NCI-H2227 treated with DMSO at 0.1 percent for 48 hours (cell line): ENCODE results near the gene UPK1B.
"Not testable (repeated sequence)": the region's sequence is repeated elsewhere in the genome, so short reads cannot be mapped to it uniquely, and the experiment has no call there.

Experiments
- DNase-seq: peaks from one replicate; lab custom pipeline; 2025; lab: John Stamatoyannopoulos, UW

Gene UPK1B

GRCh38 chr3:119225121-119225520 is 51.7 kb downstream of the UPK1B start:
- DNase-seq: no peak

GRCh38 chr3:119227070-119227850 is 53.9 kb downstream of the UPK1B start:
- DNase-seq: no peak

- no peak for DNase-seq
These were observed 55.2 kb downstream of the UPK1B start for GRCh38 chr3:119228373-119229145.

- DNase-seq: no peak
These were observed 55.8 kb downstream of the UPK1B start for GRCh38 chr3:119229190-119229589.

- no peak for DNase-seq
These were observed 56.7 kb downstream of the UPK1B start for GRCh38 chr3:119230071-119230470.

- DNase-seq: no peak
These were observed 57.3 kb downstream of the UPK1B start for GRCh38 chr3:119230745-119231144.

GRCh38 chr3:119234610-119235009 is 61.2 kb downstream of the UPK1B start:
- DNase-seq: no peak

GRCh38 chr3:119235151-119235550 is 61.8 kb downstream of the UPK1B start:
- DNase-seq: no peak

- DNase-seq: no peak
These were observed 63.4 kb downstream of the UPK1B start for GRCh38 chr3:119236756-119237155.

GRCh38 chr3:119237299-119237698 is 63.9 kb downstream of the UPK1B start:
- DNase-seq: no peak

GRCh38 chr3:119238363-119238762 is 65.0 kb downstream of the UPK1B start:
- no peak for DNase-seq

GRCh38 chr3:119239206-119239820 is 65.9 kb downstream of the UPK1B start:
- DNase-seq: peak; percentile 0

GRCh38 chr3:119240101-119240590 is 66.7 kb downstream of the UPK1B start:
- peak; percentile 36 for DNase-seq

- DNase-seq: peak; percentile 57
These were observed 67.4 kb downstream of the UPK1B start, which contains the start of gene B4GALT4 for GRCh38 chr3:119240591-119241434. B4GALT4 (minus strand) TSS chr3:119240878; CDS start chr3:119230099, 10,779 bp downstream.

- DNase-seq: not testable (repeated sequence)
These were observed 69.1 kb downstream of the UPK1B start for GRCh38 chr3:119242387-119243057.

GRCh38 chr3:119243058-119243529 is 69.7 kb downstream of the UPK1B start:
- not testable (repeated sequence) for DNase-seq

GRCh38 chr3:119243712-119244111 is 70.3 kb downstream of the UPK1B start:
- DNase-seq: no peak

- no peak for DNase-seq
These were observed 72.4 kb downstream of the UPK1B start for GRCh38 chr3:119245778-119246177.
